NCI-H345 (cell line): ENCODE measurements around the gene CGB5.
A peak's percentile ranks its signal among the peaks of the same experiment; 100 is the strongest.
"Not testable (repeated sequence)": the region's sequence is repeated elsewhere in the genome, so short reads cannot be mapped to it uniquely, and the experiment has no call there.

ENCODE experiments used
- DNase-seq: peaks from one replicate; lab custom pipeline; 2025; lab: John Stamatoyannopoulos, UW

The CGB5 gene

DNA sequence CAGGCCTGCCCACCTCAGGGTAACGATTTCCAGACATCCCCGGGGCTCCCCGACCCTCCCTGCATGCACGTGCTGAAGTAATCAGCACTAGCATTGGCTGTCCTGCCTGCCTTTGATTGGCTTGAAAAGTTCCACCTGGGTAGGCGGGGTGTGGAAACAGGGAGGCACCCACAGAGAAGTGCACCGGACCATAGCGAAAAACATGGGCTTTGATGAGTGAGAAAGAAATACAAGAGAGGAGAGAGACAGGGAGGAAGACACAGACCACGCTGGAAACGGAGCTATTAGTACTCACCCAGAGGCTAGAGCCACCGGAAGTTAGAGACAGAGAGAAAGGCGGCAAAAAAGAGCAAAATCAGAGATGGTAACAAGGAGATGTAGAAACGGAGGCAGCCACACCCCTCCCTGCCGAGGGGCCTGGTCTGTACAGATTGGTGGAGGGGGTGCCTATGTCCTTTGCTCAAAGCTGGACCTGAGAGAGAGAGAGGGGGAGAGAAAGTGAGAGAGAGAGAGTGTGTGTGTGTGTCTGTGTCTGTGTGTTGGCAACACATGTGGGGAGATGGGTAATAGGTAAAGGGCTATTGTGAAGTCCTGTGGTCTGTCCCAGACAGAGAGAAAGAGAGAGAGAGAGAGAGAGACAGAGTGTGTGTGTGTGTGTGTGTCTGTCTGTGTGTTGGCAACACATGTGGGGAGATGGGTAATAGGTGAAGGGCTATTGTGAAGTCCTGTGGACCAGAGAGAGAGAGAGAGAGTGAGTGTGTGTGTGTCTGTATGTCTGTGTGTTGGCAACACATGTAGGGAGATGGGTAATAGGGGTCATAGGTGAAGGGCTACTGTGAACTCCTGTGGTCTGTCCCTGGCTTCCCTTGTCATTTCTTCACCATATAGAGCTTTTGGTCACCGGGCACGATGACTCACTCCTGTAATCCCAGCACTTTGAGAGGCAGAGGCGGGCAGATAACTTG is 22.4 kb upstream of the CGB5 start:
- no peak for DNase-seq

DNA sequence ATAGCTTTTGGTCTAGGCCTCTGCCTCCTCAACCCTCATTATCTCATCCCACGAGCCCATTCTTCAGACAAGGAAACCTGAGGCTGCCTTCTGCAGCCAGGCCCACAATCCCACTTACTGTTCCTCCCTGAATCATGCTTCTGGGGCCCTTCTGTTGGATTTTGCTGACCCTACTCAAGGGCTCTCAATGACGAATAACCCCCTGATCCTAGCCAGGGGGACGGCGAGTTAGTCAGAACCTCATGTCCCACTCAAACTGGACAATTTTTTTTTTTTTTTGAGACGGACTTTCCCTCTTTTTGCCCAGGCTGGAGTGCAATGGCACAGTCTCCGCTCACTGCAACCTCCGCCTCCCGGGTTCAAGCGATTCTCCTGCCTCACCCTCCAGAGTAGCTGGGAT is 21.5 kb upstream of the CGB5 start:
- DNase-seq = no peak

DNA sequence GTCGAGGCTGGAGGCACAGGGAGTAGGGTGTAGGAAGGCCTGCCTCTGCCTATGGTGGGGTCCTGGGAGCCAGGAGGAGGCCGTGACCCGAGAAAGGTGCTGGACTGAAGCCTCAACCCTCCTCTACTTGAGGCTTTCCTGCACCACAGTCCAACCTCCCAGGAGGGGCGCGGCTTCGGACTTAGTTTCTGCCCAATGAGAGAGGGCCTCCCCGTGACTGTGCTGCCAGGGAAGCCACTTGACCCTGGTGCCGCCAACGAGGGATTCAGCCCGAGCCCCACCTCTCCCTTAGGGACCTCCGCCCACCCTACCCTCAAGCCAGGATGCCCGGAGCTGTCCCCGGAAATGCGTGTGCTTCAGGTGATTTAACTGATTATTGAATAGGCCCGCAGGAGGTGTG is 19.4 kb upstream of the CGB5 start, which contains the start of gene CGB3:
CGB3 (minus strand) TSS at position 101 of the 400 bp plus-strand sequence. CDS start 362 bp downstream, outside the sequence.
- DNase-seq = not testable (repeated sequence)

DNA sequence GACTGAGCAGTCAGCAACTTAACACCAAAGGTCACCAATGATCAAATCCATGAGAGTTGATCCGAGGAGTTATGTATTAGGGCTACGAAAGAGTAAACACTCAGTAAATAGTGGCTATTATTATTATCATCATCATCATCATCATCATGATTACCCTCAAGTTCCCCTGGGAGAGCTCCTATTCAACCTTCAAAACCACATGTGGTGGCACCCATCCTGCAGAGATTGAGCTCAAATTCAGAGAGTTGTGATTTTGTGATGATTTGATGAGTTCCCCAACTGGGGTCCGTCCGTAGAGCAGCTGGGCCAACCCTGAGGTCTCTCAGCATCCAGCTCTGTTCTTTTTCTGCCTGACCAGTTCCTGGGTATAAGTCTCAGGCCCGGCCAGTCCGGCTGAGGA is 18.6 kb upstream of the CGB5 start:
- not testable (repeated sequence) for DNase-seq

DNA sequence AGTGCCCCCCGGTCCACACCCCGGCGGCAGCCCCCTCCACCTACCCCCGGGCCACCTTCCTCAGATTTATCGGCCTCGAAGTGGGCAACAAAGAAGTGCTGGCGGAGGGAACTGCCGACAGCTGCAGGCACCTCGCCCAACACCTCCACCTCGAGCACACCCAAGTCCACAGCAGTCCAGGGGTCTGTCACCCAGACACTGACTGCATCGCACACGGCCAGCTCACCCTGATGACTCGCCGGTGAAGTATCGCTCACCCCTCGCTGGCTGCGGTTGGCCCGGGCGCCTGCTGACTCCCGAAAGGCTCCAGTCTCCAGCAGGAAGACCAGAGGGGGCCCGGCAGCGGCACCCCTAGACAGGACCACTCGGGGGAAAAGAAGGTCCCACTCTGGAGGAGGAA is 18.0 kb upstream of the CGB5 start:
- not testable (repeated sequence) for DNase-seq

DNA sequence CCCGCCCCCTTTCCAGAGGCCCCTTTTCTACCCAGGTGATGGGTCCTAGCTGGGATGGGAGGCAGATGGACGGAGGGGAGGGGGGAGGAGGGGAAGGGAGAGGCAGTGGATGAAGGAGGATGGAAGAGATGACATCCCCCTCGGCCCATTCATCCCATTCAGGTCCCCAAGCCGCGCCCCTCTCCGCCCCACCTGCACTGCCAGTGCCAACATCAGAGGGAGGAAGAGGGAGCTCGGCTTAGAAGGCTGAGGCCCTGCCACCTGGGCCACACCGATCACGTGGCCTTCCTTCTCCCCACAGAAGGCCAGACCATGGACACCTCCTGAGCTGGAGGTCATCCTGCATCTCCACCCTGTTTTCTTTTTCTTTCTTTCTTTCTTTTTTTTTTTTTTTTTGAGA is 15.0 kb upstream of the CGB5 start:
- DNase-seq = not testable (repeated sequence)

DNA sequence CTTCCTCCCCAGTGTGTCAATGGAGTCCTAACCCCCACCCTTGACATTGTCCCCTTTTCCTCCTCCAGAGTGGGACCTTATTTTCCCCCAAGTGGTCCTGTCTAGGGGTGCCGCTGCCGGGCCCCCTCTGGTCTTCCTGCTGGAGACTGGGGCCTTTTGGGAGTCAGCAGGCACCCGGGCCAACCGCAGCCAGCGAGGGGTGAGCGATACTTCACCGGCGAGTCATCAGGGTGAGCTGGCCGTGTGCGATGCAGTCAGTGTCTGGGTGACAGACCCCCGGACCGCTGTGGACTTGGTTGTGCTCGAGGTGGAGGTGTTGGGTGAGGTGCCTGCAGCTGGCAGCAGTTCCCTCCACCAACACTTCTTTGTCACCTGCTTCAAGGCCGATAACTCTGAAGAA is 13.9 kb upstream of the CGB5 start:
- not testable (repeated sequence) for DNase-seq

DNA sequence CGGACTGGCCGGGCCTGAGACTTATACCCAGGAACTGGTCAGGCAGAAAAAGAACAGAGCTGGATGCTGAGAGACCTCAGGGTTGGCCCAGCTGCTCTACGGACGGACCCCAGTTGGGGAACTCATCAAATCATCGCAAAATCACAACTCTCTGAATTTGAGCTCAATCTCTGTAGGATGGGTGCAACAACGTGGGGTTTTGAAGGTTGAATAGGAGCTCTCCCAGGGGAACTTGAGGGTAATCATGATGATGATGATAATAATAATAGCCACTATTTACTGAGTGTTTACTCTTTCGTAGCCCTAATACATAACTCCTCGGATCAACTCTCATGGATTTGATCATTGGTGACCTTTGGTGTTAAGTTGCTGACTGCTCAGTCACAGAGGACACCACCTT is 13.3 kb upstream of the CGB5 start:
- DNase-seq = not testable (repeated sequence)

DNA sequence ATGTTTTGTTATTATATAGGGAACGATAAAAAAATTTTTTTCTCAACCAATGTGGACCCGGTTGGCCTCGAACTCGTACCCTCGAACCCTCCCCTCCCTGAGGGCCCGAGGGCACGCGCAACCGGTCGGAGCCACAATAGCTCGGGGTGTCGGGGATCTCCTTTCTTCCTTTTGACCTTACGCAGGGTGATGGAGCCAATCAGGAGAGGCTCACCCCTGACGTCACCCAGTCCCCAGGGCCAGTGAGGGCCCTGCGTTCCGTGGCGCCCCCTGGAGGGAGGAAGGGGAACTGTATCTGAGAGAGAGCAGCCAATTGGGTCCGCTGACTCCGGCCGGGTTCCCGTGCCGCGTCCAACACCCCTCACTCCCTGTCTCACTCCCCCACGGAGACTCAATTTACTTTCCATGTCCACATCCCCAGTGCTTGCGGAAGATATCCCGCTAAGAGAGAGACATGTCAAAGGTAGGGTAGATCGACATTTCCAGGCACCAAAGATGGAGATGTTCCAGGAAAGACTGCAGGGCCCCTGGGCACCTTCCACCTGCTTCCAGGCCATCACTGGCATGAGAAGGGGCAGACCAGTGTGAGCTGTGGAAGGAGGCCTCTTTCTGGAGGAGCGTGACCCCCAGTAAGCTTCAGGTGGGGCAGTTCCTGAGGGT is 11.9 kb upstream of the CGB5 start, which contains the start of gene CGB2:
CGB2 (plus strand) TSS at position 249 of the 660 bp plus-strand sequence; CDS start at position 455, 206 bp downstream.
- DNase-seq = not testable (repeated sequence)

DNA sequence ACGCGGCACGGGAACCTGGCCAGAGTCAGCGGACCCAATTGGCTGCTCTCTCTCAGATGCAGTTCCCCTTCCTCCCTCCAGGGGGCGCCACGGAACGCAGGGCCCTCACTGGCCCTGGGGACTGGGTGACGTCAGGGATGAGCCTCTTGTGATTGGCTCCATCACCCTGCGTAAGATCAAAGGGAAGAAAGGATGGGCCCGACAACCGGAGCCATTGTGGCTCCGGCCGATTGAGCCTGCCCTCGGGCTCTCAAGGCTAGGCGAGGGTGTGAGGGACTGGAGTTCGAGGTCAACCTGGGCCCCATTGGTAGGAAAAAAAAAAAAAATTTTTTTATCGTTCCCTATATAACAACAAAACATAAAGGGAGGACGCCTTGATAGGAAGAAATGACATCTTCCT is 6.8 kb upstream of the CGB5 start, which contains the start of gene CGB1:
CGB1 (minus strand) TSS at position 81 of the 400 bp plus-strand sequence. CDS start 184 bp downstream, outside the sequence.
- DNase-seq = not testable (repeated sequence)

DNA sequence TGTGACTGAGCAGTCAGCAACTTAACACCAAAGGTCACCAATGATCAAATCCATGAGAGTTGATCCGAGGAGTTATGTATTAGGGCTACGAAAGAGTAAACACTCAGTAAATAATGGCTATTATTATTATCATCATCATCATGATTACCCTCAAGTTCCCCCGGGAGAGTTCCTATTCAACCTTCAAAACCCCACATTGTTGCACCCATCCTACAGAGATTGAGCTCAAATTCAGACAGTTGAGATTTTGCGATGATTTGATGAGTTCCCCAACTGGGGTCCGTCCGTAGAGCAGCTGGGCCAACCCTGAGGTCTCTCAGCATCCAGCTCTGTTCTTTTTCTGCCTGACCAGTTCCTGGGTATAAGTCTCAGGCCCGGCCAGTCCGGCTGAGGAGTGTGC is 5.5 kb upstream of the CGB5 start:
- not testable (repeated sequence) for DNase-seq

DNA sequence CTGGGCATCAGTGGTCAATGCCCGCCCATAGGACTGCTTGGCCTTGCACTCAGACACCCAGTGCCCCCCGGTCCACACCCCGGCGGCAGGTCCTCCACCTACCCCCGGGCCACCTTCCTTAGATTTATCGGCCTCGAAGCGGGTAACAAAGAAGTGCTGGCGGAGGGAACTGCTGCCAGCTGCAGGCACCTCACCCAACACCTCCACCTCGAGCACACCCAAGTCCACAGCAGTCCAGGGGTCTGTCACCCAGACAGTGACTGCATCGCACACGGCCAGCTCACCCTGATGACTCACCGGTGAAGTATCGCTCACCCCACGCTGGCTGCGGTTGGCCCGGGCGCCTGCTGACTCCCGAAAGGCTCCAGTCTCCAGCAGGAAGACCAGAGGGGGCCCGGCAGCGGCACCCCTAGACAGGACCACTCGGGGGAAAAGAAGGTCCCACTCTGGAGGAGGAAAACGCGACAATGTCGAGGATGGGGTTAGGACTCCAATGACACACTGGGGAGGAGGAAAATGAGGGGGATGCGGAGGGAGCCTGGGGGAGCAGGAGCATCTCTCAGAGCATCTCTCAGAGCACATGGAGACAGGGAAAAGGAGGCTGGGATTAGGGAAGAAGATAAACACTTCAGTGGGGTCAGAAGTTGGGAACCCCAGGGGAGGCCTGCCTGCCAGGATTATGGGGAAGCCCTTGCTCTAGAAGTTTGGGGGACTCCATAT is 4.9 kb upstream of the CGB5 start:
- not testable (repeated sequence) for DNase-seq

DNA sequence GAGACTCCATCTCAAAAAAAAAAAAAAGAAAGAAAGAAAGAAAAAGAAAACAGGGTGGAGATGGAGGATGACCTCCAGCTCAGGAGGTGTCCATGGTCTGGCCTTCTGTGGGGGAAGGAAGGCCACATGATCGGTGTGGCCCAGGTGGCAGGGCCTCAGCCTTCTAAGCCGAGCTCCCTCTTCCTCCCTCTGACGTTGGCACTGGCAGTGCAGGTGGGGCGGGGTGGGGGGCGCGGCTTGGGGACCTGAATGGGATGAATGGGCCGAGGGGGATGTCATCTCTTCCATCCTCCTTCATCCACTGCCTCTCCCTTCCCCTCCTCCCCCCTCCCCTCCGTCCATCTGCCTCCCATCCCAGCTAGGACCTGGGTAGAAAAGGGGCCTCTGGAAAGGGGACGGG is 3.9 kb upstream of the CGB5 start:
- DNase-seq = not testable (repeated sequence)

DNA sequence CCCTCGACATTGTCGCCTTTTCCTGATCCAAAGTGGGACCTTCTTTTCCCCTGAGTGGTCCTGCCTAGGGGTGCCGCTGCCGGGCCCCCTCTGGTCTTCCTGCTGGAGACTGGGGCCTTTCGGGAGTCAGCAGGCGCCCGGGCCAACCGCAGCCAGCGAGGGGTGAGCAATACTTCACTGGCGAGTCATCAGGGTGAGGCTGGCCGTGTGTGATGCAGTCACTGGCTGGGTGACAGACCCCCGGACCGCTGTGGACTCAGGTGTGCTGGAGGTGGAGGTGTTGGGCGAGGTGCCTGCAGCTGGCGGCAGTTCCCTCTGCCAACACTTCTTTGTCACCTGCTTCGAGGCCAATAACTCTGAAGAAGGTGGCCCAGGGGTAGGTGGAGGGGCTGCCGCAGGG is 1.5 kb upstream of the CGB5 start:
- no peak for DNase-seq

DNA sequence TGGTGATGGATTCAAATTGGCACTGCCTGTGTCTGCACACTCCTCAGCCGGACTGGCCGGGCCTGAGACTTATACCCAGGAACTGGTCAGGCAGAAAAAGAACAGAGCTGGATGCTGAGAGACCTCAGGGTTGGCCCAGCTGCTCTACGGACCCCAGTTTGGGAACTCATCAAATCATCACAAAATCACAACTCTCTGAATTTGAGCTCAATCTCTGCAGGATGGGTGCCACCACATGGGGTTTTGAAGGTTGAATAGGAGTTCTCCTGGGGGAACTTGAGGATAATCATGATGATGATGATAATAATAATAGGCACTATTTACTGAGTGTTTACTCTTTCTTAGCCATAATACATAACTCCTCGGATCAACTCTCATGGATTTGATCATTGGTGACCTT is 982 bp upstream of the CGB5 start:
- not testable (repeated sequence) for DNase-seq

DNA sequence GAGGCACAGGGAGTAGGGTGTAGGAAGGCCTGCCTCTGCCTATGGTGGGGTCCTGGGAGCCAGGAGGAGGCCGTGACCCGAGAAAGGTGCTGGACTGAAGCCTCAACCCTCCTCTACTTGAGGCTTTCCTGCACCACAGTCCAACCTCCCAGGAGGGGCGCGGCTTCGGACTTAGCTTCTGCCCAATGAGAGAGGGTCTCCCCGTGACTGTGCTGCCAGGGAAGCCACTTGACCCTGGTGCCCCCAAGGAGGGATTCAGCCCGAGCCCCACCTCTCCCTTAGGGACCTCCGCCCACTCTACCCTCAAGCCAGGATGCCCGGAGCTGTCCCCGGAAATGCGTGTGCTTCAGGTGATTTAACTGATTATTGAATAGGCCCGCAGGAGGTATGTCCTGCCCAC is 5.4 kb downstream of the CGB5 start, which contains the start of gene CGB8:
CGB8 (minus strand) TSS at position 101 of the 400 bp plus-strand sequence. CDS start 372 bp downstream, outside the sequence.
- DNase-seq = not testable (repeated sequence)

DNA sequence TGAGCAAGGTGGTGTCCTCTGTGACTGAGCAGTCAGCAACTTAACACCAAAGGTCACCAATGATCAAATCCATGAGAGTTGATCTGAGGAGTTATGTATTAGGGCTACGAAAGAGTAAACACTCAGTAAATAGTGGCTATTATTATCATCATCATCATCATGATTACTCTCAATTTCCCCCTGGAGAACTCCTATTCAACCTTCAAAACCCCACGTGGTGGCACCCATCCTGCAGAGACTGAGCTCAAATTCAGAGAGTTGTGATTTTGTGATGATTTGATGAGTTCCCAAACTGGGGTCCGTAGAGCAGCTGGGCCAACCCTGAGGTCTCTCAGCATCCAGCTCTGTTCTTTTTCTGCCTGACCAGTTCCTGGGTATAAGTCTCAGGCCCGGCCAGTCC is 6.2 kb downstream of the CGB5 start:
- not testable (repeated sequence) for DNase-seq

DNA sequence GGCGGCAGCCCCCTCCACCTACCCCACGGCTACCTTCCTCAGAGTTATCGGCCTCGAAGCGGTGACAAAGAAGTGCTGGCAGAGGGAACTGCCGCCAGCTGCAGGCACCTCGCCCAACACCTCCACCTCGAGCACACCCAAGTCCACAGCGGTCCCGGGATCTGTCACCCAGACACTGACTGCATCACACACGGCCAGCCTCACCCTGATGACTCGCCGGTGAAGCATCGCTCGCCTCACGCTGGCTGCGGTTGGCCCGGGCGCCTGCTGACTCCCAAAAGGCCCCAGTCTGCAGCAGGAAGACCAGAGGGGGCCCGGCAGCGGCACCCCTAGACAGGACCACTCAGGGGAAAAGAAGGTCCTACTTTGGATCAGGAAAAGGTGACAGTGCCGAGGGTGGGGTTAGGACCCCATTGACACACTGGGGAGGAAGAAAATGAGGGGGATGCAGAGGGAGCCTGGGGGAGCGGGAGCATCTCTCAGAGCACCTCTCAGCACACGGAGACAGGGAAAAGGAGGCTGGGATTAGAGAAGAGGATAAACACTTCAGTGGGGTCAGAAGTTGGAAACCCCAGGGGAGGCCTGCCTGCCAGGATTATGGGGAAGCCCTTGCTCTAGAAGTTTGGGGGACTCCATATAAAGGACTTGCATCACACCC is 6.9 kb downstream of the CGB5 start:
- not testable (repeated sequence) for DNase-seq

DNA sequence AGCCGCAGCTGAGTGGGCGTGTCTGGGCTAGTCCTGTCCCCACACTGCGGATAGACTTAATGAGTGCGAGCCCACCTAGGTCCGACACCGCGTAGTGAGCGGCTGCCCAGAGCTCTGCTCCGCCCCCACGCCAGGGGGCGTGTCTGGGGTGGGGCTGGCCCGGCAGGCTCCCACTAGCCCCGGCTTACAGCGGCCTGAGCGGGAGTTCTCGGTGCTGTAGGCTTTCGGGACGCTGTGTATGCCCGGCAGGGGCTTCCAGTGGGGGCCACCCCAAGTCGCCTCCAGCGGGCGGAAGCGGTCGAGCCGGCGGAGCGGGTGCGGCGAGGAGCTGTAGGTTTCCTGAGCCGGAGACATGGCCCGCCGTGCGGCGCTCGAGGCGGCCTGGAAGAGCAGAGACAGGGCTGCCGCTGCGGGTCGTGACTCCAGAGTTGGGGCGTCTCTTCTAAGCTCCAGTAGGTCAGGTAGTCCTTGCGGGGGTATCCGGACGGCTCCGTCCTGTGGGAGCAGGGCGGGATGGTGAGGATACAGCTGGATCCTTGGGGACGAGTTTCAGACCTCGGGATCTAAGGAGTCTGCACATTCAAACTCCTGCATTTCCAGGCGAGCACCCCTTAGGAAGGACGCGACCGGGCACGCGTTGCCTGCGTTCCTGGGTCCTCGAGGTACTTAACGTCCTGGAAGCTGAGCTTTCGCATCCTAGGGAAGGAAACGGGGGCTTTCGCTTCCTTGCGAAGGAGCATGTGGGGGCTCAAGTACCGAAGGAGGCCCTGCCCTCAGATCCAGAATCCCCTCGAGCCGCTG is 12.7 kb downstream of the CGB5 start:
- peak; percentile 10 for DNase-seq

DNA sequence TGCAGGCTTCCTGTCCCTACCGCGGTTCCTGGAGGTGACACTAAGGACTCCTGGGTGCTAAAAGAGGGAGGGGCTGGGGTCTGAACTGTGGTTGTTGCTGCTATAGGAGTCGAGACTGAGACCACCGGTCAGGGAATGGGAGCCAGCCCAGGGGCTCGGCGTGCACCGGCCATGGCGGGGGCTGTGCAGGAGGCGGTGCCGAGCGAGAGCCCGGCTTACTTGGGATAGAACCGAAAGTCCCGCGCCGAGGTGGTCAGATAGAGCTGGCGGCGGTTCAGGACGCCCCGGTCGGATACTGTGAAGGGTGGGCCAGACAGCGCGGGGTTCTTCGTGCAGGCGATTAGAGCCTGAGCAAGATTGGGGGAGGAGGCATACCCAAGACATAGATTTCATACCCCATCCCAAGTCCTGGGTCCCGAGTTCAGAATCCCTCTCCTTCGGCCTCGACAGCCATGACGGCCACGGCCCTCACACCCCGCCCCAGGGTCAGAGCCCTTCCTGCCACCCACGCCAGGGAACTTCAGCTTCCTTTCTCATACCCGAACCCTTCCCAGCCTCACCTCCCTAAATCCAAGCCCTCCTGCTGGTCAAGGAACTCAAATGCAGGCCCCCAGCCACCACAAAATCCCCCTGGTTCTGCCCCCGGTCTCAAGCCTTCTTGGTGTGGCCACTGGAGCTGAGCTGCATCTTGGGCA is 13.4 kb downstream of the CGB5 start:
- not testable (repeated sequence) for DNase-seq
